ENCODE data around the gene PERM1. TPM values are rescaled to one million over a fixed set of nuclear protein-coding genes. Genes with fewer than 3 reads are reported as not detected.
"Not testable (repeated sequence)": the region's sequence is repeated elsewhere in the genome, so short reads cannot be mapped to it uniquely, and the experiment has no call there.

Gene PERM1
- total RNA-seq, 1 donor from 2014 or later: 0.10 TPM

GRCh38 chr1:978069-978834 lies 3.6 kb downstream of the PERM1 start:
- DNase-seq (ENCODE audit: low spot score): no peak

- not testable (repeated sequence) for DNase-seq (ENCODE audit: low spot score)
Measured at GRCh38 chr1:976791-977190, 5.1 kb downstream of the PERM1 start.

GRCh38 chr1:975896-976683 lies 5.8 kb downstream of the PERM1 start:
- DNase-seq (ENCODE audit: low spot score): no peak

- DNase-seq (ENCODE audit: low spot score): no peak
Measured at GRCh38 chr1:975365-975764, 6.5 kb downstream of the PERM1 start.

GRCh38 chr1:974687-975328 lies 7.1 kb downstream of the PERM1 start:
- DNase-seq (ENCODE audit: low spot score): no peak

- DNase-seq (ENCODE audit: low spot score): no peak
Measured at GRCh38 chr1:974293-974640, 7.6 kb downstream of the PERM1 start.

GRCh38 chr1:973459-974292 lies 8.2 kb downstream of the PERM1 start:
- DNase-seq (ENCODE audit: low spot score): no peak

GRCh38 chr1:972726-973458 lies 9.0 kb downstream of the PERM1 start:
- DNase-seq (ENCODE audit: low spot score): no peak

GRCh38 chr1:971751-972506 lies 10.0 kb downstream of the PERM1 start:
- no peak for DNase-seq (ENCODE audit: low spot score)

GRCh38 chr1:970973-971730 lies 10.7 kb downstream of the PERM1 start:
- peak; percentile 85 for DNase-seq (ENCODE audit: low spot score)

GRCh38 chr1:970242-970972 lies 11.5 kb downstream of the PERM1 start:
- DNase-seq (ENCODE audit: low spot score): no peak

- DNase-seq (ENCODE audit: low spot score): no peak
Measured at GRCh38 chr1:969260-969855, 12.5 kb downstream of the PERM1 start.

GRCh38 chr1:967466-968343 lies 14.2 kb downstream of the PERM1 start:
- DNase-seq (ENCODE audit: low spot score): peak; percentile 75

GRCh38 chr1:966704-967300 lies 15.1 kb downstream of the PERM1 start:
- DNase-seq (ENCODE audit: low spot score): peak; percentile 88

GRCh38 chr1:966135-966703 lies 15.7 kb downstream of the PERM1 start, which contains the start of gene PLEKHN1:
TSS of gene PLEKHN1 (plus strand) at chr1:966482. CDS start at chr1:966532, 50 bp downstream.
- DNase-seq (ENCODE audit: low spot score): no peak

- DNase-seq (ENCODE audit: low spot score): no peak
Measured at GRCh38 chr1:965526-966134, 16.3 kb downstream of the PERM1 start.
